Measurements from ENCODE around the gene SPINT2.

The SPINT2 gene

DNA sequence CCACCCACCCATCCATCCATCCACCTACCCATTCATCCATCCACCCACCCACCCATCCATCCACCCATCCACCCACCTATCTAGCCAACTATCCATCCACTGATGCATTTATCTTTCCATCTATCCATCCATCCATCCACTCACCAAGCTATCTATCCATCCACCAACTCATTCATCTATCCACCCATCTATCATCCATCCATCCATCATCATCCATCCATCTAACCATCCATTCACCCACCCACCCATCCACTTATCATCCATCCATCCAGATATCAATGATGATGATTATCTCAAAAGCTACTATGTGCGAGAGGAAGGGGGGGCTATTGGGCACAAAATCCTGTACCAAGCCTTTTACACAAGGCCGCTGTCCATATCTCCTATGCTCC lies 45.9 kb downstream of the SPINT2 start:
- H3K4me3 ChIP-seq (ENCODE audit: control insufficient read depth, low read depth, low read length) = no peak overlapping the region
- TF ChIP-seq, protein P1, sequence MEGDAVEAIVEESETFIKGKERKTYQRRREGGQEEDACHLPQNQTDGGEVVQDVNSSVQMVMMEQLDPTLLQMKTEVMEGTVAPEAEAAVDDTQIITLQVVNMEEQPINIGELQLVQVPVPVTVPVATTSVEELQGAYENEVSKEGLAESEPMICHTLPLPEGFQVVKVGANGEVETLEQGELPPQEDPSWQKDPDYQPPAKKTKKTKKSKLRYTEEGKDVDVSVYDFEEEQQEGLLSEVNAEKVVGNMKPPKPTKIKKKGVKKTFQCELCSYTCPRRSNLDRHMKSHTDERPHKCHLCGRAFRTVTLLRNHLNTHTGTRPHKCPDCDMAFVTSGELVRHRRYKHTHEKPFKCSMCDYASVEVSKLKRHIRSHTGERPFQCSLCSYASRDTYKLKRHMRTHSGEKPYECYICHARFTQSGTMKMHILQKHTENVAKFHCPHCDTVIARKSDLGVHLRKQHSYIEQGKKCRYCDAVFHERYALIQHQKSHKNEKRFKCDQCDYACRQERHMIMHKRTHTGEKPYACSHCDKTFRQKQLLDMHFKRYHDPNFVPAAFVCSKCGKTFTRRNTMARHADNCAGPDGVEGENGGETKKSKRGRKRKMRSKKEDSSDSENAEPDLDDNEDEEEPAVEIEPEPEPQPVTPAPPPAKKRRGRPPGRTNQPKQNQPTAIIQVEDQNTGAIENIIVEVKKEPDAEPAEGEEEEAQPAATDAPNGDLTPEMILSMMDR (conservative IDR thresholded peaks at IDR 0.05; ENCODE audit: control insufficient read depth, insufficient read depth, low read depth, low read length) = no peak
- DNase-seq (ENCODE audit: low read depth) = no peak

DNA sequence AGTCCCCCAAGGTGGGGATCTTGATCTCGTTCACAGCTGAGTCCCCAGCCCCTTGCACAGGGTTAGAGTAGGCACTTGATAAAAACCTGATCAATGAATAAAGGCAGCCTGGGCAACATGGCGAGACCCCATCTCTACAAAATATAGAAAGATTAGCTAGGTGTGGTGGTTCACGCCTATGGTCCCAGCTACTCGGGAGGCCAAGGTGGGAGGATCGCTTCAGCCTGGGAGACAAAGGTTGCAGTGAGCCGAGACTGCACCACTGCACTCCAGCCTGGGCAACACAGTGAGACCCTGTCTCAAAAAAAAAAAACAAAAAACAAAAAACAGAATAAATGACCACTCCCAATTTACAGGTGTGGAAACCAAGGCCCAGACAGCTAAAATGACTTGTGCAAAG lies 46.6 kb downstream of the SPINT2 start:
- no peak overlapping the region for H3K4me3 ChIP-seq (ENCODE audit: control insufficient read depth, low read depth, low read length)
- TF ChIP-seq, protein P1 (conservative IDR thresholded peaks at IDR 0.05; ENCODE audit: control insufficient read depth, insufficient read depth, low read depth, low read length) = no peak
- DNase-seq (ENCODE audit: low read depth) = no peak

DNA sequence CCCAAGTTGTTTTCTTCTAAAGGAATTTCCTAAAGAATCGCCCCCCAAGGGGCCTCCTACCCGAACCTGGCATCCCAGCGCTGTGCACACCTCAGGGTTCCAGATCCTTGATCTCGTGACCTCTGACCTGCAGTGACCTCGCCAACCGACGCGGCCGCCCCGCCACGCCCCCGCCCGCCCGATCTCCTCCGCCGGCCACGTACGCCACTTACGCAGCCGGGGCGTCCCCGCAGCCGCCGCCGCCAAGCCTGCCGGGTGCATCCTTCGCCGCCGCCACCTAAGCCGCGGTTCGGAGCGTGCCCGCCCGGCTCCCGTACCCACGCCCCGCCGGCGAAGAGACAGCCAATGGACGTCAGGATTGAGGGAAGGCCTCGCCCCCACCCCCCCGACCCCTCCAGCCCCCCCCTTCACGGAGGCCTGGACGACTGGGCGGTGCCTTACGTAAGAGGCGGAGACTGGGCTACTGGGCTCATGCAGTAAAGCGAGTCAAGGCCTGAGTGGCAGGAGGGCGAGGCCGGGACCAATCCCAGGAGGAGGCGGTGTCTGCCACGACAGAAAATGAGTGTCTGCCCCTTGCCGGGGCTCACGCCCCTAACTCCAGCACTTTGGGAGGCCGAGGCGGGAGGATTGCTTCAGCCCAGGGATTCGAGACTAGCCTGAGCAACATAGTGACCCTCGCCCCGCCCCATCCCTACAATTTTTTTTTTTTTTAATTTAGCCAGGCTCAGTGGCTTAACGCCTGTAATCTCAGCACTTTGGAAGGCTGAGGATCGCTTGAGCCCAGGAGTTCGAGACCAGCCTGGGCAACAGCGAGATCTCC lies 51.5 kb downstream of the SPINT2 start, which contains the start of gene YIF1B:
YIF1B (minus strand) TSS at position 291 of the 820 bp plus-strand sequence; CDS start at position 261, 30 bp downstream.
- peak within 1 kb of the TSS; percentile 72 for H3K4me3 ChIP-seq (ENCODE audit: control insufficient read depth, low read depth, low read length)
- DNase-seq (ENCODE audit: low read depth) = peak; percentile 96
- TF ChIP-seq, protein P1 (conservative IDR thresholded peaks at IDR 0.05; ENCODE audit: control insufficient read depth, insufficient read depth, low read depth, low read length) = no peak

DNA sequence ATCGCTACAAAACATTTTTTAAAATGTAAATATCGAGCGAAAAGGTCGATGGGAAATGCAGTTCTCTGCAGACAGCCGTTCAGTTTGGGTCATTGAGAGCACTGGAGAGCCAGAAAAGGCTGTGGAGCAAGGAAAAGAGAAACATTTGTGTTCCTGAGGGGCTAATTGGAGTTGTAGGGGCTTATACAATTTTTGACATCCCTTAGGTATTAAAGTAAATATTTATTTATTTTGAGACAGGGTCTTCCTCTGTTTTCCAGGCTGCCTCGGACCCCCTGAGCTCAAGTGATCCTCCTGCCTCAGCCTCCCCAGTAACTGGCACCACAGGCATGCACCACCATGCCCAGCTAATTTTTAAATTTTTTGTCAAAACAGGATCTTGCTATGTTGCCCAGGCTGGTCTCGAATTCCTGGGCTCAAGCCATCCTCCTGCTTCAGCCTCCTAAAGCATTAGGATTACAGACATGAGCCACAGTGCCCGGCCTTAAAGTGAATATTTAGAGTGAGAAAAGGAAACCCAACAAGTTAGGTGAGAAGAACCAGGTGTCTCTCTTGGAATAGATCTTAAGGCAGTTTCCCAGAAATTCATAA lies 52.2 kb downstream of the SPINT2 start:
- no peak for DNase-seq (ENCODE audit: low read depth)
- TF ChIP-seq, protein P1 (conservative IDR thresholded peaks at IDR 0.05; ENCODE audit: control insufficient read depth, insufficient read depth, low read depth, low read length) = no peak
- H3K4me3 ChIP-seq (ENCODE audit: control insufficient read depth, low read depth, low read length) = peak overlapping the region; percentile 37

DNA sequence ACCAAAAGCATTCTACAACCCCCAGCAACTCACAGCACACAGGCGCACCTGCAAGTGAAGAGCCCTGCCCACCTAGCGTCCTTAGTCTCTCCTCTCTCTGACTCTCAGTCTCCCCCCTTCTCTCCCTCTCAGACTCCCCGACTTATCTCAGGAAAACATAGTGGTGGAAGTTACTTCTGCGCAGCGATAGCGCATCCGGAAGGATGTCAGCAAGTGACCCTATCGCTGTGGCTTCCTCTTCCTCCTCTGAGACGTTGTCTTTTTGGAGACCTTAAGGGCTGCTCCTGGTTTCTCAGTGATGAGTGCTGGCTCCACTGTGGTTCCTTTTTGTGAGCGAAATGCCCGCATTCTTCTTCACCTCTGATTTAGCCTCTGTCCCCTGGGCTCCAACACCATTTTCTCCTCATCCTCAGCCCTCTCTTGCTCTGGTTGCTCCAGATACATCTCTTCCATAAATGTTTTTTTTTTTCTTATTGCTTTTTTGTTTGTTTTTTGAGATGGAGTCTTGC lies 52.8 kb downstream of the SPINT2 start:
- DNase-seq (ENCODE audit: low read depth) = no peak
- TF ChIP-seq, protein P1 (conservative IDR thresholded peaks at IDR 0.05; ENCODE audit: control insufficient read depth, insufficient read depth, low read depth, low read length) = no peak
- H3K4me3 ChIP-seq (ENCODE audit: control insufficient read depth, low read depth, low read length) = no peak overlapping the region

DNA sequence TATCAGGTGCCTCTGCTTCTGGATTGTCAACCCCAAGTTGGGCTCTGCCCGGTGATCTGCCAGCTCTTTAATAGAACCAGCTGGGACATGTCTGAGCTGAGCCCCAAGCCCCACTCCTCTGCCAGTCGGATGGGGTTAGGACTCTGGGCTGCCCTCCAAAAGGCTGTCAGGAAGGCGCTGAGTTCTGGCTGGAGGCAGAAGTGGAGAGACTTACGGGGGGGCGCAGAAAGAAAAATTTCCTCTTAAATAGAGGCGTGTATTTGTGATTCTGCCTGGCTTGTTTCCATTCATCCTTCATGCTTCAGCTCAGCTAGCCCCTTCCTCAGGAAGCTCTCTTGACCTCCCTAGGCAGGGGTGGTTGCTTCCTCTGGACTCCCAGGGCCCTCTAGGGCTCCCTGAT lies 54.3 kb downstream of the SPINT2 start:
- no peak for DNase-seq (ENCODE audit: low read depth)
- TF ChIP-seq, protein P1 (conservative IDR thresholded peaks at IDR 0.05; ENCODE audit: control insufficient read depth, insufficient read depth, low read depth, low read length) = no peak
- H3K4me3 ChIP-seq (ENCODE audit: control insufficient read depth, low read depth, low read length) = no peak overlapping the region
